Testis (tissue), 2 donors: ENCODE measurements around the gene VWA1.
"Not testable (repeated sequence)": the region's sequence is repeated elsewhere in the genome, so short reads cannot be mapped to it uniquely, and the experiment has no call there.

Source experiments
- CTCF ChIP-seq, 3 experiments: fragments of 450-650 bp in 2 of 3; fragments of 200-600 bp in 1 of 3; sonication (generic) in 1 of 3; IDR thresholded peaks; one replicate each; pipeline ENCODE4 v1.5.1; 2016 to 2019; ENCODE audit warnings: antibody characterized with exemption in 3 of 3, mild to moderate bottlenecking in 2 of 3, moderate library complexity in 1 of 3
- POLR2A ChIP-seq: fragments of 450-650 bp; IDR thresholded peaks from one replicate; pipeline ENCODE4 v1.6.1; 2017; ENCODE audit warnings: antibody characterized with exemption, mild to moderate bottlenecking, moderate library complexity

GRCh38 chr1:1454286-1455056 lies 19.0 kb downstream of the VWA1 start:
- not testable (repeated sequence) for TF ChIP-seq CTCF (IDR thresholded peaks at IDR 0.05); POLR2A
